HL-60 (cell line): ENCODE results near the gene NCOA3.

Experiments used
- DNase-seq, 2 experiments: peaks; one replicate each; pipeline ENCODE4 v3.0.0-alpha.2; 2010 to 2020; ENCODE audit warnings: low read depth in 1 of 2, low spot score in 1 of 2
- H3K27ac ChIP-seq: fragments of 250-450 bp; sonication (Bioruptor Pico); replicated peaks from 2 replicates; pipeline ENCODE4 v1.5.1; 2020; ENCODE audit warnings: mild to moderate bottlenecking, moderate library complexity
- H3K27me3 ChIP-seq: fragments of 250-450 bp; sonication (Bioruptor Pico); 2 replicates; pipeline ENCODE4 v1.5.1; 2021; ENCODE audit warnings: mild to moderate bottlenecking, moderate library complexity; ENCODE audit not compliant: insufficient read depth, poor library complexity, severe bottlenecking
- H3K4me3 ChIP-seq: replicated peaks from 2 replicates; pipeline ENCODE4 v1.5.1; 2011; ENCODE audit warnings: mild to moderate bottlenecking, control low read depth, low read length; ENCODE audit not compliant: insufficient read depth
- CTCF ChIP-seq: IDR thresholded peaks from one replicate; pipeline ENCODE4 v1.5.1; 2011; ENCODE audit warnings: low read length, control low read depth, inconsistent platforms; ENCODE audit not compliant: insufficient read depth
- GABPA ChIP-seq: IDR thresholded peaks from 2 replicates; pipeline ENCODE4 v1.6.1; 2012; ENCODE audit warnings: low read depth
- POLR2AphosphoS5 ChIP-seq: IDR thresholded peaks from 2 replicates; pipeline ENCODE4 v1.6.1; 2012; ENCODE audit warnings: low read depth
- REST ChIP-seq: IDR thresholded peaks from 2 replicates; pipeline ENCODE4 v1.6.1; 2012; ENCODE audit warnings: low read depth; ENCODE audit not compliant: insufficient replicate concordance
- SPI1 ChIP-seq: IDR thresholded peaks from 2 replicates; pipeline ENCODE4 v1.6.1; 2012; ENCODE audit warnings: low read depth, mild to moderate bottlenecking, borderline replicate concordance

NCOA3 gene

GRCh38 chr20:47533518-47534062 lies 31.9 kb downstream of the NCOA3 start:
- Histone ChIP-seq H3K27me3 (no peaks in the 10 kb centered on the region), H3K27ac (no peak overlapping the region), H3K4me3 (no peak overlapping the region)
- DNase-seq, result no peak
- TF ChIP-seq SPI1 (no peak), GABPA (no peak), CTCF (no peak), POLR2AphosphoS5 (no peak), REST (no peak)

GRCh38 chr20:47534405-47534804 lies 32.7 kb downstream of the NCOA3 start:
- TF ChIP-seq GABPA (no peak), POLR2AphosphoS5 (no peak), CTCF (no peak), SPI1 (no peak), REST (no peak)
- no peak overlapping the region for H3K27ac ChIP-seq
- DNase-seq, result no peak
- H3K4me3 ChIP-seq, result no peak overlapping the region
- H3K27me3 ChIP-seq, result no peaks in the 10 kb centered on the region

- TF ChIP-seq REST, result no peak
- TF ChIP-seq GABPA, result no peak
- no peak overlapping the region for H3K27ac ChIP-seq
- DNase-seq, result no peak
- no peak overlapping the region for H3K4me3 ChIP-seq
- H3K27me3 ChIP-seq, result no peaks in the 10 kb centered on the region
Measured at GRCh38 chr20:47535088-47535487, 33.4 kb downstream of the NCOA3 start.

GRCh38 chr20:47535994-47536393 lies 34.3 kb downstream of the NCOA3 start:
- H3K27me3 ChIP-seq, result no peaks in the 10 kb centered on the region
- TF ChIP-seq GABPA, result no peak
- no peak for TF ChIP-seq REST

More at GRCh38 chr20:47535994-47536393, 34.3 kb downstream of the NCOA3 start:
- H3K27ac ChIP-seq, result no peak overlapping the region
- no peak overlapping the region for H3K4me3 ChIP-seq
- no peak for DNase-seq
